ENCODE data around the gene CLDN1. TPM values are rescaled to one million over a fixed set of nuclear protein-coding genes. Genes with fewer than 3 reads are reported as not detected.

Gene CLDN1
- total RNA-seq, 1 donor from 2014 or later = 11.4 TPM

DNA sequence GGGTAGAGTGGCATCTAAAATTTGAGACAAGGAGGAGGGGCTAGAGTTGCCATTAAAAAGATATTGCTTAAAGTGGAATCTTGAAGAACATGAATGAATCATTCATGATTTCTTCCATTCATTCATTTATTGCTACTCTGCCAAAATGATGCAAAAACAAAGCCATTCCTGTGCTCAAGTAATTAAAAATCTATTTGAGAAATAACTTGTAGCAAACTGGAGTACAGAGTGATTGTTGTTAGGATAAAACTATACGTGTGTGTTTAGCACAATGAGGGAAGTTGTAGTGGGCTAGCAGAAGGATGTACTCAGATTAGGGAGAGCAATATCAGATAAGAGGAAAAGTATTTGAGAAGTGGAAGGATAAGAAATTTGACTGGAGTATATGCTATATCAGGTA, 11.7 kb upstream of the CLDN1 start:
- H3K9me3 Mint-ChIP-seq = no peaks in the 10 kb centered on the region
- TF ChIP-seq, protein P1, sequence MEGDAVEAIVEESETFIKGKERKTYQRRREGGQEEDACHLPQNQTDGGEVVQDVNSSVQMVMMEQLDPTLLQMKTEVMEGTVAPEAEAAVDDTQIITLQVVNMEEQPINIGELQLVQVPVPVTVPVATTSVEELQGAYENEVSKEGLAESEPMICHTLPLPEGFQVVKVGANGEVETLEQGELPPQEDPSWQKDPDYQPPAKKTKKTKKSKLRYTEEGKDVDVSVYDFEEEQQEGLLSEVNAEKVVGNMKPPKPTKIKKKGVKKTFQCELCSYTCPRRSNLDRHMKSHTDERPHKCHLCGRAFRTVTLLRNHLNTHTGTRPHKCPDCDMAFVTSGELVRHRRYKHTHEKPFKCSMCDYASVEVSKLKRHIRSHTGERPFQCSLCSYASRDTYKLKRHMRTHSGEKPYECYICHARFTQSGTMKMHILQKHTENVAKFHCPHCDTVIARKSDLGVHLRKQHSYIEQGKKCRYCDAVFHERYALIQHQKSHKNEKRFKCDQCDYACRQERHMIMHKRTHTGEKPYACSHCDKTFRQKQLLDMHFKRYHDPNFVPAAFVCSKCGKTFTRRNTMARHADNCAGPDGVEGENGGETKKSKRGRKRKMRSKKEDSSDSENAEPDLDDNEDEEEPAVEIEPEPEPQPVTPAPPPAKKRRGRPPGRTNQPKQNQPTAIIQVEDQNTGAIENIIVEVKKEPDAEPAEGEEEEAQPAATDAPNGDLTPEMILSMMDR (IDR thresholded peaks at IDR 0.05; ENCODE audit: unreplicated experiment) = no peak

DNA sequence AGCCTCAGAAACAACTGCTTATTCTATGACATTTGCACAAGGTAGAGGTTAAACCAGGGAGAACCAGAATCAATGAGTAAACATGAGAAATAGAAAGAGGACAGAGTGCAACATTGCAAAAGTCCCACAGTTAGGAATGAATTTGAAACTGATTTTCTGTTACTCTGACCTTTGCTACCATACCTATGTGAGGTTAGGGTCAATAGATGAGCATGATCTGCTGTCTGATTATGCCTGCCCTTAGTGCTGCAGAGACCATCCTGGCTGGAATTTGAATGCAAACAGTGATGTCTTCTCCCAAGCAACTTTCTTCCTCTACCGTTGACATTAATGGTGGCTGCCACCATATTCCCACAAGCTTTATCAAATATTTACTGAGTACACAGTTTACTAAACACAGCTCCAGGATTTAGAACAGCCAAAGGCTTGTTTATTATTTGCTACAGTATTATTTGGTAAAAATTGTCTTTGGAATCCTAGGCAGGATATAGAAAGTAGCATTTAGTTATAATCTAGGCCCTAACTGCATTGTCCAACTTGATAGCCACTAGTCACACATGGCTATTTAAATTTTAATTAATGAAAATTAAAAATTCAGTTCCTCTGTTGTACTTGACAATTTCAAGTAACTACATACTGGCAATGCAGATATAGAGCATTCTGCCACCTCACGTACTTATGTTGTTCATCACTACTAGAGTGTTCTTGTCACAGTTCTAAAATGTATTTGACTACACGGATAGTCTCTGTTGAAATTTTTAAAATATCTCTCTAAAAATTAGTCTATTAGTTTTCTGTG, 8.9 kb upstream of the CLDN1 start:
- Mint-ChIP-seq H3K4me1 (peaks cover 17% of the 10 kb centered on the region), H3K27ac (no peak overlapping the region)
- DNase-seq (ENCODE audit: low spot score in 2 of 2, unreplicated experiment in 2 of 2) = no peak

More for the DNA sequence above, 11.7 kb upstream of the CLDN1 start:
- no peak for DNase-seq (ENCODE audit: low spot score in 2 of 2, unreplicated experiment in 2 of 2)
- no peaks in the 10 kb centered on the region for H3K27me3 Mint-ChIP-seq (ENCODE audit: low read depth)
- H3K27ac Mint-ChIP-seq = no peak overlapping the region
- H3K36me3 Mint-ChIP-seq = no peaks in the 10 kb centered on the region
- H3K4me3 Mint-ChIP-seq = no peak overlapping the region
- no peaks in the 10 kb centered on the region for H3K4me1 Mint-ChIP-seq

DNA sequence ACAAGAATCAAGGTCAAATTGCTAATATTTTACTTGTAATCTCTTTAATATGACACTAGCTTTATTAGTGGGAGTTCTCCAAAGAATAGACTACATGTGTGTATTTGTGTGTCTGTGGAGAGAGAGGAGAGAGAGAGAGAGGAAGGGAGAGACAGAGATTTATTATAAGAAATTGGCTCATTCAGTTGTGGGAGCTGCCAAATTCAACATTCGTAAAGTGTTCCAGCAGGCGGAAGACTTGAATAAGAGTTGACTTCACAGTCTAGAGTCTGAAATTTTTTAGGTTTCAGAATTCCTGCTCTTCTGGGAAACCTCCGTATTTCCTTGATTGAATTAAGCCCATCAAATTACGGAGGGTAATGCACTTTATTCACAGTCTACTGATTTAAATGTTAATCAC, 4.7 kb upstream of the CLDN1 start:
- H3K27ac Mint-ChIP-seq = peak overlapping the region; percentile 84
- TF ChIP-seq, protein P1 (IDR thresholded peaks at IDR 0.05; ENCODE audit: unreplicated experiment) = no peak
- no peaks in the 10 kb centered on the region for H3K36me3 Mint-ChIP-seq
- no peaks in the 10 kb centered on the region for H3K9me3 Mint-ChIP-seq
- H3K4me1 Mint-ChIP-seq = peaks cover 40% of the 10 kb centered on the region
- H3K4me3 Mint-ChIP-seq = no peak overlapping the region
- DNase-seq (ENCODE audit: low spot score in 2 of 2, unreplicated experiment in 2 of 2) = no peak
- no peaks in the 10 kb centered on the region for H3K27me3 Mint-ChIP-seq (ENCODE audit: low read depth)

More for the DNA sequence above, 8.9 kb upstream of the CLDN1 start:
- Mint-ChIP-seq H3K4me3 (no peak overlapping the region), H3K36me3 (no peaks in the 10 kb centered on the region), H3K9me3 (no peaks in the 10 kb centered on the region), H3K27me3 (ENCODE audit: low read depth) (no peaks in the 10 kb centered on the region)
- TF ChIP-seq, protein P1 (IDR thresholded peaks at IDR 0.05; ENCODE audit: unreplicated experiment) = no peak

DNA sequence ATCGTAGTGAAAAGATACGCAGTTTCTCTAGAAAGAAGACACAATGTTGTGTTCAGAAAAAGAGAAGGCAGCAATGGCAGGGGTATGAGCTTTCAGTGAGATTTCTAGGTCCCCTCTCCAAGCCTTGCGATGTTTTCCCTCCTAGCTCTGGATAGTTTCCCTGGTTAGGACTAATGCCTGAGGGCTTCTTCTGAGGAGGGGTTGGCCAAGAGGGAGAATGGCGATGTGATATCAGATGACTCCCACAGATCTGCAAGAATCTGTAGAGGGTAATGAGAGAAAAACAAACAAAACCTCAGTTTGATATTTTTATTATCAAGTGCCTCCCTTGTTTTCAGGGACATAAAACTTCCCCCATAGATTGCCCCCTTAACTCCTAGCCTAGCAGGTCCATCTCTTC, 4.1 kb upstream of the CLDN1 start:
- H3K27me3 Mint-ChIP-seq (ENCODE audit: low read depth) = peaks cover 4% of the 10 kb centered on the region
- H3K27ac Mint-ChIP-seq = peak overlapping the region; percentile 84
- H3K9me3 Mint-ChIP-seq = no peaks in the 10 kb centered on the region
- TF ChIP-seq, protein P1 (IDR thresholded peaks at IDR 0.05; ENCODE audit: unreplicated experiment) = no peak
- H3K36me3 Mint-ChIP-seq = no peaks in the 10 kb centered on the region
- no peak for DNase-seq (ENCODE audit: low spot score in 2 of 2, unreplicated experiment in 2 of 2)
- peaks cover 45% of the 10 kb centered on the region for H3K4me1 Mint-ChIP-seq
- no peak overlapping the region for H3K4me3 Mint-ChIP-seq

DNA sequence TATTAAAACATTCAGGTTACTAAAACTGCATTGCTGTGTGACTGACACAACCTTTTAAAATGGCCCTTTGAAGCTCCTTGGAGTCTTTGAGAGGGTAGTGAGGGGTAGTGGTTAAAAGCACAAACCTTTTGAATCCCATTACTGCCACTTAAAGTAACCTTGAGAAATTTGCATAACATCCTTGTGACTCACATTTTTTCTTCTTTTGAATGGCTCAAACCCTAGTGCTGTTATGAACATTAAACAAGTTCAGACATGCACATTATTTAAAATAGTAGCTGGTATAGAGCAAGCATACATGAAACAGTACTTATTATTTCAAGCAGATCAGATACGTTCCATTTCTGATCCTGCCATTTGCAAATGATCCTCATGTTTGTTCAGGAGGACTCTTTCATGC, 3.7 kb upstream of the CLDN1 start:
- peaks cover 8% of the 10 kb centered on the region for H3K27me3 Mint-ChIP-seq (ENCODE audit: low read depth)
- H3K27ac Mint-ChIP-seq = peak overlapping the region; percentile 84
- H3K9me3 Mint-ChIP-seq = no peaks in the 10 kb centered on the region
- TF ChIP-seq, protein P1 (IDR thresholded peaks at IDR 0.05; ENCODE audit: unreplicated experiment) = no peak
- no peaks in the 10 kb centered on the region for H3K36me3 Mint-ChIP-seq
- no peak for DNase-seq (ENCODE audit: low spot score in 2 of 2, unreplicated experiment in 2 of 2)
- peaks cover 48% of the 10 kb centered on the region for H3K4me1 Mint-ChIP-seq
- H3K4me3 Mint-ChIP-seq = no peak overlapping the region

Data from mesothelial cell of epicardium (in vitro differentiated cells).